ENCODE measurements around the gene SLC9A1.

Gene SLC9A1

GRCh38 chr1:27162090-27162489, 7.2 kb upstream of the SLC9A1 start:
- DNase-seq (ENCODE audit: low read depth) = no peak
- H3K4me3 ChIP-seq (ENCODE audit: low read depth, low read length) = no peak overlapping the region
- TF ChIP-seq CTCF (IDR thresholded peaks at IDR 0.05; ENCODE audit: low read depth, low read length, missing control alignments) = no peak

GRCh38 chr1:27161594-27161993, 6.7 kb upstream of the SLC9A1 start:
- no peak for TF ChIP-seq CTCF (IDR thresholded peaks at IDR 0.05; ENCODE audit: low read depth, low read length, missing control alignments)
- peak; percentile 61 for DNase-seq (ENCODE audit: low read depth)

GRCh38 chr1:27157194-27157593, 2.3 kb upstream of the SLC9A1 start:
- H3K4me3 ChIP-seq (ENCODE audit: low read depth, low read length) = no peak overlapping the region
- TF ChIP-seq CTCF (IDR thresholded peaks at IDR 0.05; ENCODE audit: low read depth, low read length, missing control alignments) = no peak
- no peak for DNase-seq (ENCODE audit: low read depth)

More at GRCh38 chr1:27161594-27161993, 6.7 kb upstream of the SLC9A1 start:
- H3K4me3 ChIP-seq (ENCODE audit: low read depth, low read length) = no peak overlapping the region

GRCh38 chr1:27154469-27154990, 395 bp downstream of the SLC9A1 start:
- peak overlapping the region; percentile 77 for H3K4me3 ChIP-seq (ENCODE audit: low read depth, low read length)
- DNase-seq (ENCODE audit: low read depth) = no peak
- no peak for TF ChIP-seq CTCF (IDR thresholded peaks at IDR 0.05; ENCODE audit: low read depth, low read length, missing control alignments)

- DNase-seq (ENCODE audit: low read depth) = no peak
- H3K4me3 ChIP-seq (ENCODE audit: low read depth, low read length) = peak overlapping the region; percentile 77
- TF ChIP-seq CTCF (IDR thresholded peaks at IDR 0.05; ENCODE audit: low read depth, low read length, missing control alignments) = no peak
Observed at GRCh38 chr1:27153927-27154358, 982 bp downstream of the SLC9A1 start.

- DNase-seq (ENCODE audit: low read depth) = no peak
- peak overlapping the region; percentile 77 for H3K4me3 ChIP-seq (ENCODE audit: low read depth, low read length)
- TF ChIP-seq CTCF (IDR thresholded peaks at IDR 0.05; ENCODE audit: low read depth, low read length, missing control alignments) = no peak
Observed at GRCh38 chr1:27153549-27153886, 1.4 kb downstream of the SLC9A1 start.

GRCh38 chr1:27152829-27153548, 1.9 kb downstream of the SLC9A1 start:
- DNase-seq (ENCODE audit: low read depth) = no peak
- H3K4me3 ChIP-seq (ENCODE audit: low read depth, low read length) = peak overlapping the region; percentile 77
- TF ChIP-seq CTCF (IDR thresholded peaks at IDR 0.05; ENCODE audit: low read depth, low read length, missing control alignments) = no peak
